ENCODE results near the gene ERCC6L. TPM values are rescaled to one million over a fixed set of nuclear protein-coding genes. Genes with fewer than 3 reads are reported as not detected.
"Not testable (repeated sequence)": the region's sequence is repeated elsewhere in the genome, so short reads cannot be mapped to it uniquely, and the experiment has no call there.

Gene ERCC6L
- polyA plus RNA-seq, 1 experiment = 0.94 TPM

DNA sequence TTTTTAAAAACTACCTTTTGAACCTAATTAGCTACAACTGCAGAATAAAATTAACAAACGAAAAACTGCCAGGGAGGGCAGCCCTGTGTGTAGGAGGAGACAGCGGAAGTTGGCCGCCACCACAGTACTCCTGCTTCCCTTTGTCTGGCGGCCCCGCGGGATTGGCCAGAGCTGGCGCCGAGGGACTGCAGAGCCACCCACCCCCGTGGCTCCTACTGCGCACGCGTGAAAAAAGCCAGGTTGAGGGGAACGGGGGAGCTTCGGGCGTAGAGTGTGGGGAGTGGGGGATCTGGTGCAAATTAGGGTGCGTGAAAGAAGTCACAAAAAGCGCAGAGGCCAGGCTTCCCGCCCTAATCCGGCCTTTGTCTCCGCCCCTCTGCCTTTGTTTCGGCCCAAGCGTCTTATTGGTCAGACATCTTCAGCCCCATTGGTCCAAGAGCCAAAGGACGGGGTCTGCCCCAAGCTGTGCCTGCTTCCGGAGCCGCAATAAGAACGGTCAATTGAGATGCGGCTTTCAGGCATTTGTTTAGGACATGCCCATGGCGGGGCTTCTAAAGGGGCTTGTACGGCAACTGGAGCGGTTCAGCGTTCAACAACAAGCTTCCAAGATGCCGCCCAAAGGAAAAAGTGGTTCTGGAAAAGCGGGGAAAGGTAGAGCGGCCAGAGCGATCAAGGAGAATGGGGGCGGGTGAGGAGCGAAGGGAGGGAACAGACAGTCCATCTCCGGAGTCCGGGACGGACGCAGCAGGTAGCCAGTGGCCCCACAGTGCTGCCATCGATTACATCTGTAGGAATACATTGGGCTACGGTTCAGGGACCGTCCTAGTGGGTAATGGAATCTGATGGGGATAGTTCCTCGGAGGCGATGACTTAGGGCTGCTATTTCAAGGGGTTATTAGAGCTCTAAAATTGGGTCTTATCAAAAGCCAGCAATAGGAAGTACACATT lies 57.4 kb downstream of the ERCC6L start, which contains the start of gene PIN4:
Gene PIN4 (plus strand): TSS at position 580 of the 948 bp plus-strand sequence. CDS start 29 bp downstream, at position 609.
- peak; percentile 92 for DNase-seq (ENCODE audit: low read depth)
- ChIA-PET CTCF (interaction anchor here (0.7 kb wide), 1 partner anchor 9 kb away, joined by 3 read pairs; no protein-coding TSS in a partner anchor), POLR2A (no interaction called here)
- Histone ChIP-seq H3K4me3 (ENCODE audit: low read depth, low read length) (peak within 1 kb of the TSS; percentile 88), H3K36me3 (ENCODE audit: control insufficient read depth, insufficient read depth, low read length) (no peaks in the 10 kb centered on the region), H3K27me3 (ENCODE audit: control insufficient read depth, insufficient read depth, low read length) (no peaks in the 10 kb centered on the region)
- TF ChIP-seq, protein P1, sequence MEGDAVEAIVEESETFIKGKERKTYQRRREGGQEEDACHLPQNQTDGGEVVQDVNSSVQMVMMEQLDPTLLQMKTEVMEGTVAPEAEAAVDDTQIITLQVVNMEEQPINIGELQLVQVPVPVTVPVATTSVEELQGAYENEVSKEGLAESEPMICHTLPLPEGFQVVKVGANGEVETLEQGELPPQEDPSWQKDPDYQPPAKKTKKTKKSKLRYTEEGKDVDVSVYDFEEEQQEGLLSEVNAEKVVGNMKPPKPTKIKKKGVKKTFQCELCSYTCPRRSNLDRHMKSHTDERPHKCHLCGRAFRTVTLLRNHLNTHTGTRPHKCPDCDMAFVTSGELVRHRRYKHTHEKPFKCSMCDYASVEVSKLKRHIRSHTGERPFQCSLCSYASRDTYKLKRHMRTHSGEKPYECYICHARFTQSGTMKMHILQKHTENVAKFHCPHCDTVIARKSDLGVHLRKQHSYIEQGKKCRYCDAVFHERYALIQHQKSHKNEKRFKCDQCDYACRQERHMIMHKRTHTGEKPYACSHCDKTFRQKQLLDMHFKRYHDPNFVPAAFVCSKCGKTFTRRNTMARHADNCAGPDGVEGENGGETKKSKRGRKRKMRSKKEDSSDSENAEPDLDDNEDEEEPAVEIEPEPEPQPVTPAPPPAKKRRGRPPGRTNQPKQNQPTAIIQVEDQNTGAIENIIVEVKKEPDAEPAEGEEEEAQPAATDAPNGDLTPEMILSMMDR (IDR thresholded peaks at IDR 0.05; ENCODE audit: insufficient read depth, low read depth, low read length) = no peak

DNA sequence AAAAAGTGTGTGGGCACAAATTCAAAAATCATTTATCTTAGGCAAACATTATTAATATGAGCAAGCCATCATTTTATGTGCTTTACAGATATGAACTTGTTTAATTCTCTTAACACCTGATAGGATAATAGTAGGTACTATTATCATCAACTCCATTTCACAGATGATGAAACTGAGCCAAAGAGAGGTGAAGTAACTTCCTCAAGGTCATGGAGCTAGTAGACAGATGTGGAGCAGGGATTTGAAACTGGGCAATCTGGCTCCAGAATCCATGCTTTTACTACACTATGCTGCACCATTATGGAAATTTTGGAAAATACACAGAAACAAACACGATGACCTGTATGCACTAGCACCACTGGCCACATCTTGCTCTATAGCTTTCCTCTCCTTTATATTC lies 58.3 kb downstream of the ERCC6L start:
- H3K27me3 ChIP-seq (ENCODE audit: control insufficient read depth, insufficient read depth, low read length) = no peaks in the 10 kb centered on the region
- DNase-seq (ENCODE audit: low read depth) = no peak
- TF ChIP-seq, protein P1 (IDR thresholded peaks at IDR 0.05; ENCODE audit: insufficient read depth, low read depth, low read length) = no peak
- CTCF ChIA-PET = no interaction called here
- H3K36me3 ChIP-seq (ENCODE audit: control insufficient read depth, insufficient read depth, low read length) = no peaks in the 10 kb centered on the region
- POLR2A ChIA-PET = no interaction called here
- H3K4me3 ChIP-seq (ENCODE audit: low read depth, low read length) = no peak overlapping the region; the same call in 1 of the 2 replicates

DNA sequence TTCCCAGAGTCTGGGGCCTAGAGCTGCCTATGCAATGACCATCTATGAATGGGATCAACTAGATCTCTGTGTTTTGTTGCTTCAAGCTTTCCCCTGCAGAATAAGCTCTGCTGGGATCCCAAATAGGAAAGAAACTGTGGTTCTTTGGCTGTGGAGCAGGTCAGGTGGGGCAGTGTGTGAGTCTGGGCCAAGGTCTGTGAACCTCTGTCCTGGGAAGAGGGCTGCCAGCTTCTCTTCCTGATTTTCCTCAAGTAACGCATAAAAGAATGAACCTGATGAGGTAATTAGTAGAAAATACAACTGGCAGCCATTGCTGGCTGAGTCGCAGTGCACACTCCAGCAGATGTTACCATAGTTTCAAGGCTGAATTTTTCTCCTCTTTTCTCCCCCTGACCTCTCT lies 61.8 kb downstream of the ERCC6L start:
- no peak for DNase-seq (ENCODE audit: low read depth)
- POLR2A ChIA-PET = interaction anchor here (0.5 kb wide), 1 partner anchor 16 kb away, joined by 4 read pairs; no protein-coding TSS in a partner anchor
- CTCF ChIA-PET = no interaction called here
- Histone ChIP-seq H3K4me3 (ENCODE audit: low read depth, low read length) (no peak overlapping the region), H3K36me3 (ENCODE audit: control insufficient read depth, insufficient read depth, low read length) (no peaks in the 10 kb centered on the region), H3K27me3 (ENCODE audit: control insufficient read depth, insufficient read depth, low read length) (no peaks in the 10 kb centered on the region)
- TF ChIP-seq, protein P1 (IDR thresholded peaks at IDR 0.05; ENCODE audit: insufficient read depth, low read depth, low read length) = no peak

DNA sequence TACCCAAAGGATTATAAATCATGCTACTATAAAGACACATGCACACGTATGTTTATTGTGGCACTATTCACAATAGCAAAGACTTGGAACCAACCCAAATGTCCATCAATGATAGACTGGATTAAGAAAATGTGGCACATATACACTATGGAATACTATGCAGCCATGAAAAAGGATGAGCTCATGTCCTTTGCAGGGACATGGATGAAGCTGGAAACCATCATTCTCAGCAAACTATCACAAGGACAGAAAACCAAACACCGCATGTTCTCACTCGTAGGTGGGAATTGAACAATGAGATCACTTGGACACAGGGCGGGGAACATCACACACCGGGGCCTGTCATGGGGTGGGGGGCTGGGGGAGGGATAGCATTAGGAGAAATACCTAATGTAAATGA lies 62.5 kb downstream of the ERCC6L start:
- H3K27me3 ChIP-seq (ENCODE audit: control insufficient read depth, insufficient read depth, low read length); H3K36me3 ChIP-seq (ENCODE audit: control insufficient read depth, insufficient read depth, low read length); CTCF ChIA-PET; POLR2A ChIA-PET; DNase-seq (ENCODE audit: low read depth); H3K4me3 ChIP-seq (ENCODE audit: low read depth, low read length): not testable (repeated sequence)

DNA sequence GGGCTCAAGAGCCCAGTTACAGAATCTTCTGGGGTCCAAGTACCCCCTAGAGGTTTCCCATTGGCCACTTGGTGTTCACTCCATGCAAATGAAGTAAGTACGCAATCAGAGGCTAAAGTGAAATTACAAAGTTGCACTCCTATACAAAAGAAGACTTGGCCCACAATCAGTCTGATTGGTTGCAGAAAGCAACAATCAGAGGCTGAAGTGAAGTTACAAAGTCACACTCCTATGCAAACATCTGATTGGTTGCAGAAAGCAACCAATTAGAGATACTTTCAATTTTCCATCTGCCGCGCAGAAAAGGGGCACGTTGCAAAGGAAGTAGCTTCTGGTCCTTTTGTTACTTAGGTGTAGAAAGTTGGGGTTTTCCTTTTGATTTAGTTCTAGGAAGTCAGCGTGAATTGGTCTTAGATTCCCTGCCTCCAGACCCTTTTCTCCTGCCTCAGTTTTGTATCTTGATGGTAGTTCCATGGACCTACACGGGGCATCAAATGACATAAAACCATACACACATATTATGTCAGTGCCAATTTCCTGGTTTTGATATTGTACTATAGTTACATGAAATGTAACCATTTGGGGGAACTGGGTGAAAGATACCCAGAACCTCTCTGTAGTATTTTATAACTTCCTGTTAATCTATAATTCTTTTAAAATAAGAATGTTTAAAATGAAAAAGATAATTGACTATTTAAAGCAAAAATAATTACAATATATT lies 69.7 kb downstream of the ERCC6L start:
- TF ChIP-seq, protein P1 (IDR thresholded peaks at IDR 0.05; ENCODE audit: insufficient read depth, low read depth, low read length) = no peak
- H3K36me3 ChIP-seq (ENCODE audit: control insufficient read depth, insufficient read depth, low read length) = no peaks in the 10 kb centered on the region
- CTCF ChIA-PET = no interaction called here
- no peak for DNase-seq (ENCODE audit: low read depth)
- POLR2A ChIA-PET = interaction anchor here (0.6 kb wide), 1 partner anchor 108 kb away, joined by 3 read pairs; the partner anchor contains the start of gene RPS4X
- H3K27me3 ChIP-seq (ENCODE audit: control insufficient read depth, insufficient read depth, low read length) = no peaks in the 10 kb centered on the region
- no peak overlapping the region for H3K4me3 ChIP-seq (ENCODE audit: low read depth, low read length)
